ENCODE measurements around the gene THAP6. TPM values are rescaled to one million over a fixed set of nuclear protein-coding genes. Genes with fewer than 3 reads are reported as not detected.
"Not testable (repeated sequence)": the region's sequence is repeated elsewhere in the genome, so short reads cannot be mapped to it uniquely, and the experiment has no call there.

Gene THAP6
- total RNA-seq, 1 experiment from 2014 or later, result 11.7 TPM

- not testable (repeated sequence) for H3K4me2 ChIP-seq (ENCODE audit: insufficient read depth, insufficient read length, low read length); H3K23me2 ChIP-seq (ENCODE audit: insufficient read length, low read depth, low read length, poor library complexity, severe bottlenecking); H4K8ac ChIP-seq (replicated peaks; ENCODE audit: insufficient read length, low read depth, low read length); H3K27ac ChIP-seq (ENCODE audit: insufficient read length, low read depth, low read length); H2AK5ac ChIP-seq (ENCODE audit: insufficient read length, low read length); H2BK120ac ChIP-seq (ENCODE audit: low read depth, low read length, poor library complexity, severe bottlenecking); H2BK12ac ChIP-seq (ENCODE audit: insufficient read length, low read depth, low read length); H3K27me3 ChIP-seq (ENCODE audit: insufficient read depth, low read length); H3K27ac Mint-ChIP-seq; H3K23ac ChIP-seq (ENCODE audit: insufficient read length, low read depth, low read length); H3K27me3 Mint-ChIP-seq (ENCODE audit: low read depth); H3K4me3 Mint-ChIP-seq; H3K4ac ChIP-seq (ENCODE audit: low read depth, low read length); H3K18ac ChIP-seq (ENCODE audit: insufficient read length, low read depth, low read length); H4K5ac ChIP-seq (ENCODE audit: insufficient read length, low read depth, low read length); H2AFZ ChIP-seq (ENCODE audit: low read length); H3K4me1 Mint-ChIP-seq; H3K79me1 ChIP-seq (ENCODE audit: insufficient read depth, low read depth, low read length, poor library complexity, severe bottlenecking); H3K4me1 ChIP-seq (ENCODE audit: insufficient read depth, low read length); H3K9ac ChIP-seq (ENCODE audit: extremely low read depth, insufficient read length, low read length); H2BK15ac ChIP-seq (ENCODE audit: low read depth, low read length); H4K91ac ChIP-seq (ENCODE audit: insufficient read length, low read depth, low read length); DNase-seq; H3K56ac ChIP-seq (ENCODE audit: insufficient read length, low read depth, low read length); H3K14ac ChIP-seq (ENCODE audit: insufficient read depth, low read length); H3T11ph ChIP-seq (ENCODE audit: low read length); H3K79me2 ChIP-seq (ENCODE audit: insufficient read depth, low read length); H4K20me1 ChIP-seq (ENCODE audit: control insufficient read depth, insufficient read depth, insufficient read length); H3K9me3 ChIP-seq (ENCODE audit: control insufficient read depth, low read depth, low read length); H2BK5ac ChIP-seq (ENCODE audit: insufficient read length, low read length); H2BK20ac ChIP-seq (ENCODE audit: low read depth, low read length, poor library complexity, severe bottlenecking)
- Mint-ChIP-seq H3K9me3 (peaks cover 22 to 28% of the 10 kb centered on the region in 2 experiments), H3K36me3 (ENCODE audit: insufficient read depth in 1 of 3, low read depth in 3 of 3) (peaks cover 38 to 48% (median 47%) of the 10 kb centered on the region in 3 experiments)
- WGBS (ENCODE audit: extremely low coverage, insufficient read length, low lambda C conversion rate), result no CpG with 5 or more reads among the region's 4 CpGs
Measured at GRCh38 chr4:75533339-75533887, 19.1 kb downstream of the THAP6 start.

GRCh38 chr4:75533926-75534325 is 19.7 kb downstream of the THAP6 start:
- H3K79me1 ChIP-seq (ENCODE audit: insufficient read depth, low read depth, low read length, poor library complexity, severe bottlenecking); H3K23ac ChIP-seq (ENCODE audit: insufficient read length, low read depth, low read length); H3K9me3 ChIP-seq (ENCODE audit: control insufficient read depth, low read depth, low read length); H3K18ac ChIP-seq (ENCODE audit: insufficient read length, low read depth, low read length); H3K79me2 ChIP-seq (ENCODE audit: insufficient read depth, low read length); H3K27me3 ChIP-seq (ENCODE audit: insufficient read depth, low read length); H2BK20ac ChIP-seq (ENCODE audit: low read depth, low read length, poor library complexity, severe bottlenecking); H4K5ac ChIP-seq (ENCODE audit: insufficient read length, low read depth, low read length); H4K20me1 ChIP-seq (ENCODE audit: control insufficient read depth, insufficient read depth, insufficient read length); H3K9ac ChIP-seq (ENCODE audit: extremely low read depth, insufficient read length, low read length); H2AK5ac ChIP-seq (ENCODE audit: insufficient read length, low read length); H2BK120ac ChIP-seq (ENCODE audit: low read depth, low read length, poor library complexity, severe bottlenecking); H2AFZ ChIP-seq (ENCODE audit: low read length); H3K56ac ChIP-seq (ENCODE audit: insufficient read length, low read depth, low read length); H3T11ph ChIP-seq (ENCODE audit: low read length); DNase-seq; H4K8ac ChIP-seq (replicated peaks; ENCODE audit: insufficient read length, low read depth, low read length); H3K4me3 Mint-ChIP-seq; H3K27me3 Mint-ChIP-seq (ENCODE audit: low read depth); H2BK15ac ChIP-seq (ENCODE audit: low read depth, low read length); H3K4ac ChIP-seq (ENCODE audit: low read depth, low read length); H2BK12ac ChIP-seq (ENCODE audit: insufficient read length, low read depth, low read length); H3K27ac ChIP-seq (ENCODE audit: insufficient read length, low read depth, low read length); H3K14ac ChIP-seq (ENCODE audit: insufficient read depth, low read length); H3K27ac Mint-ChIP-seq; H2BK5ac ChIP-seq (ENCODE audit: insufficient read length, low read length); H4K91ac ChIP-seq (ENCODE audit: insufficient read length, low read depth, low read length); H3K23me2 ChIP-seq (ENCODE audit: insufficient read length, low read depth, low read length, poor library complexity, severe bottlenecking); H3K4me1 ChIP-seq (ENCODE audit: insufficient read depth, low read length); H3K4me1 Mint-ChIP-seq; H3K4me2 ChIP-seq (ENCODE audit: insufficient read depth, insufficient read length, low read length): not testable (repeated sequence)
- Mint-ChIP-seq H3K36me3 (ENCODE audit: insufficient read depth in 1 of 3, low read depth in 3 of 3) (peaks cover 38 to 46% (median 45%) of the 10 kb centered on the region in 3 experiments), H3K9me3 (peaks cover 22 to 28% of the 10 kb centered on the region in 2 experiments)
